Measurements from ENCODE around the gene ASPG. TPM values are rescaled to one million over a fixed set of nuclear protein-coding genes. Genes with fewer than 3 reads are reported as not detected.

ASPG gene
- total RNA-seq, 1 experiment from 2014 or later: 3.4 TPM

- TF ChIP-seq PRDM15 (CRISPR knock-in tag; IDR thresholded peaks at IDR 0.05) (no peak), RORB (CRISPR knock-in tag; IDR thresholded peaks at IDR 0.05) (no peak), NFE2L1 (CRISPR knock-in tag; IDR thresholded peaks at IDR 0.05) (no peak), USF1 (CRISPR knock-in tag; IDR thresholded peaks at IDR 0.05) (no peak)
Observed at GRCh38 chr14:104161602-104162367, 76.3 kb downstream of the ASPG start (continued).

GRCh38 chr14:104162495-104162894 is 77.0 kb downstream of the ASPG start:
- Mint-ChIP-seq H3K9me3 (no peaks in the 10 kb centered on the region), H3K36me3 (no peaks in the 10 kb centered on the region), H3K27me3 (ENCODE audit: low read depth) (no peaks in the 10 kb centered on the region), H3K4me1 (no peaks in the 10 kb centered on the region), H3K27ac (no peak overlapping the region), H3K4me3 (no peak overlapping the region)
- ChIA-PET CTCF (no interaction called here), POLR2A (no interaction called here)
- ATAC-seq: no peak
- DNase-seq (ENCODE audit: low spot score): no peak
- TF ChIP-seq FOXP4 (CRISPR knock-in tag; IDR thresholded peaks at IDR 0.05) (no peak), TP53 (CRISPR knock-in tag; IDR thresholded peaks at IDR 0.05) (no peak)

- ATAC-seq: no peak
- Mint-ChIP-seq H3K4me3 (no peak overlapping the region), H3K9me3 (no peaks in the 10 kb centered on the region), H3K27me3 (ENCODE audit: low read depth) (no peaks in the 10 kb centered on the region), H3K27ac (peak overlapping the region; percentile 84; the same call in 1 of the 2 replicates), H3K4me1 (no peaks in the 10 kb centered on the region), H3K36me3 (no peaks in the 10 kb centered on the region)
- CTCF ChIA-PET: no interaction called here
- no peak for DNase-seq (ENCODE audit: low spot score)
- POLR2A ChIA-PET: no interaction called here
- no peak for TF ChIP-seq ATF2 (CRISPR knock-in tag; IDR thresholded peaks at IDR 0.05; ENCODE audit: borderline replicate concordance, low read depth)
- TF ChIP-seq ZNF671 (CRISPR knock-in tag; IDR thresholded peaks at IDR 0.05): no peak
- TF ChIP-seq E2F4 (CRISPR knock-in tag; IDR thresholded peaks at IDR 0.05; ENCODE audit: borderline replicate concordance, low read depth): no peak
- no peak for TF ChIP-seq ZNF425 (CRISPR knock-in tag; conservative IDR thresholded peaks at IDR 0.05)
- TF ChIP-seq E2F5 (CRISPR knock-in tag; IDR thresholded peaks at IDR 0.05): no peak
- TF ChIP-seq NFYB (CRISPR knock-in tag; conservative IDR thresholded peaks at IDR 0.05; ENCODE audit: low read depth): no peak
- no peak for TF ChIP-seq AR (CRISPR knock-in tag; IDR thresholded peaks at IDR 0.05)
- TF ChIP-seq ATF1 (CRISPR knock-in tag; IDR thresholded peaks at IDR 0.05): no peak
- no peak for TF ChIP-seq CBFB (CRISPR knock-in tag; IDR thresholded peaks at IDR 0.05; ENCODE audit: low read depth)
- no peak for TF ChIP-seq TCF7 (CRISPR knock-in tag; IDR thresholded peaks at IDR 0.05; ENCODE audit: low read depth)
Observed at GRCh38 chr14:104163541-104163940, 78.0 kb downstream of the ASPG start.
